Measurements from ENCODE around the gene REPS2.

REPS2 gene

GRCh38 chrX:17098516-17099247, 152.2 kb downstream of the REPS2 start:
- DNase-seq = peak; percentile 1

DNA sequence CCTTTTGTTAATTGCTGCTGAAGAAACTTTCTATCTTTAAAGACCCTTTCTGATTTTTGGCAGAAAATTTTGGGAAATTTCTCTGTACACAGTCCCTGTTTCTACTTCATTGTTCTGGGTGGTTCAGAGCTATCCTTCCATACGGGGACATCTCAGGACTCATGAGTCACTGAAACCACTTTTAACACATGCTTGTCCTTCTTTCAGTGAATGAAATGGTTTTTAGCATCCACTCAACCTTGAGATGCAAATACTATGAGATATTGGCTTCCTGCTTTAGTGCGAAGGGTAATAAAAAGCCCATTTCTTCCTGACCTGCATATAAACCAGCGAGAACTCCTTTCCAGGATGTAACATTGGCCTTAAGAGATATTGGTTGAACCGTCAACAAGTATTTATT, 158.0 kb downstream of the REPS2 start:
- no peak for DNase-seq

GRCh38 chrX:17120816-17121215, 174.4 kb downstream of the REPS2 start:
- no peak for DNase-seq

- no peak for DNase-seq
Observed at GRCh38 chrX:17154001-17154400, 207.5 kb downstream of the REPS2 start.

DNA sequence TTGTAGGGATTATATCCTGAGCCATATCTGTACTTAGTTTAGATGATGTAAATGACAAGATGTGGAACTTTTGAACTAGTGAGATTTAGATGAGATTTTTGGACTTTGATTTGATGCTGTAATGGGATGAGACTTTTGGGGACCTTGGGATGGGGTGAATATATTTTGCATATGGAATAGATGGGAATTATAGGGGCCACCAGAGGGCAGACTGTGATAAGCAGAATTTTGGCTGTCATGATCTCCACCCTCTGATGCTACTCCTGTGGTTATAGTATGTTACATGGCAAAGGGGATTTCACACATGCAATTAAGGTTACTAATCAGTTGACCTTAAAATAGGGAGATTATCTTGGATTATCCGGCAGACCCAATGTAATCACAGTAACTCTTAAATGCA, 214.5 kb downstream of the REPS2 start:
- DNase-seq = peak; percentile 26

GRCh38 chrX:17161991-17162390, 215.5 kb downstream of the REPS2 start:
- DNase-seq = no peak

- no peak for DNase-seq
Observed at GRCh38 chrX:17164079-17164478, 217.6 kb downstream of the REPS2 start.

DNA sequence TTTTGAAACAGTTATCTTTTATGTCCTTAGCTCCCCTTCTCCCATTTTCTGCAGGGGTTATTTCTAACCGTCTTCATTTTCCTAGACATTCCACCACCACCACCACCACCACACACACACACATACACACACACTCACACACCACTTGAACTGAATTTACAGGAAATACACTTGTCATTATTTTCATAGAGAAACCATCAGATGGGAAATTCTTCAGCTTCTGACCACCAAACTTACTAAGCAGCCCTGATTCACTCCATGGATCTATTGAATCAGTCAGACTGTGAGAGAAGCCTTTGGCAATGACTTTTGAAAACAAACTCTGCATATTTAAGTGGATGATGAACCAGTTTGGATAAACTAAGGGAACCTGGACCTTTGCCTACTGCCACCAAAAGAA, 218.5 kb downstream of the REPS2 start:
- no peak for DNase-seq

GRCh38 chrX:17167915-17168314, 221.5 kb downstream of the REPS2 start:
- DNase-seq = no peak

GRCh38 chrX:17170973-17171372, 224.5 kb downstream of the REPS2 start:
- DNase-seq = no peak

- no peak for DNase-seq
Observed at GRCh38 chrX:17174671-17175070, 228.2 kb downstream of the REPS2 start.

- no peak for DNase-seq
Observed at GRCh38 chrX:17182317-17182716, 235.9 kb downstream of the REPS2 start.

DNA sequence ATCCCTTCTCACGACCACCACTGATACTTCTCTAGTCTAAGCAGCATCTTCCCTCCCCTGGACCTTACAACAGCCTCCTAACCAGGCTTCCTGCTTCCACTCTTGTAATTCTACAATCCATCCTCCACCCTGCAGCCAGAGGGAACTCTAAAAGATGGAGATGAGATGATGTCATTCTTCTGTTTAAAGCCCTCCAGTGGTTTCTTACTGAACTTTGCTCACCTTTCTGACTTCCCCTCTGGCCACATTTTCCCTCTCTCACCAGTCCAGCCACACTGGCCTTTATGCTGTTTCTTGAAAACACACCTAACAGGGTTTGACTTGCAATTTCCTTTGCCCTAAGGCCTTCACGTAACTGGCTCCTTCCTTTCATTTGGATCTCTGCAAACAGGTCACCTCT, 237.1 kb downstream of the REPS2 start:
- DNase-seq = peak; percentile 4

GRCh38 chrX:17185431-17185830, 239.0 kb downstream of the REPS2 start:
- no peak for DNase-seq

- no peak for DNase-seq
Observed at GRCh38 chrX:17187136-17187756, 240.8 kb downstream of the REPS2 start.

- DNase-seq = no peak
Observed at GRCh38 chrX:17192106-17192505, 245.6 kb downstream of the REPS2 start.
